COR-L47 (cell line): Measurements from ENCODE around the gene PPP1R12C.
"Not testable (repeated sequence)": the region's sequence is repeated elsewhere in the genome, so short reads cannot be mapped to it uniquely, and the experiment has no call there.

Experiments
- DNase-seq: peaks from one replicate; lab custom pipeline; 2025; lab: John Stamatoyannopoulos, UW

Gene PPP1R12C

GRCh38 chr19:55112246-55112776, 5.1 kb downstream of the PPP1R12C start:
- no peak for DNase-seq

DNA sequence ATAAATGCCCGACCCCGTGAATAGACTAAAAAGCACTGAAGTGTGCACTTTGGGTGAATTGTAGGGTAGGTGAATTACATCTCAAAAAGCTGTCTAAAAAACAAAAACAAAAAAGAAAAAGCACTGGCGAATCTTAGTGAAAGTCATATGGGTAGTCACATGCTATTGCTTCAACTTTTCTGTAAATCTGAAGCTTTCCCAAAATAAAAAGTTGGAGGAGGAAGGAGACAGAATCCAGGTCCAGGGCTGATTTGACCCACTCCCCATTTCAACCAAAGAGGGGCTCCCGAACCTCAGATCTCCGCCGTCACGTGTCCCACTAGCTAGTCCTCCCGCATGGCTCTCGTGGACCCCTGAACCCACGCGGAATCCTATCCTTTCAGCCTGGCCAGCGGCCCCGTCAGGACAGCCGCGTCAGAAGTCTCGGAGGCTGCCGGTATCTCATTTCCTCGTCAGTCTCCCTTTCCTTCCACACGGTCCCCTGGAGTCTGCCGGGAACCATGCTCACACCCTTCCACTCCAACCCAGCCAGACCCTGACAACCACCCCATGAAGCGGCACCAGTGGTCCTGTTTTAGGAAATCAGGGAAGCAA, 6.1 kb downstream of the PPP1R12C start:
- no peak for DNase-seq

DNA sequence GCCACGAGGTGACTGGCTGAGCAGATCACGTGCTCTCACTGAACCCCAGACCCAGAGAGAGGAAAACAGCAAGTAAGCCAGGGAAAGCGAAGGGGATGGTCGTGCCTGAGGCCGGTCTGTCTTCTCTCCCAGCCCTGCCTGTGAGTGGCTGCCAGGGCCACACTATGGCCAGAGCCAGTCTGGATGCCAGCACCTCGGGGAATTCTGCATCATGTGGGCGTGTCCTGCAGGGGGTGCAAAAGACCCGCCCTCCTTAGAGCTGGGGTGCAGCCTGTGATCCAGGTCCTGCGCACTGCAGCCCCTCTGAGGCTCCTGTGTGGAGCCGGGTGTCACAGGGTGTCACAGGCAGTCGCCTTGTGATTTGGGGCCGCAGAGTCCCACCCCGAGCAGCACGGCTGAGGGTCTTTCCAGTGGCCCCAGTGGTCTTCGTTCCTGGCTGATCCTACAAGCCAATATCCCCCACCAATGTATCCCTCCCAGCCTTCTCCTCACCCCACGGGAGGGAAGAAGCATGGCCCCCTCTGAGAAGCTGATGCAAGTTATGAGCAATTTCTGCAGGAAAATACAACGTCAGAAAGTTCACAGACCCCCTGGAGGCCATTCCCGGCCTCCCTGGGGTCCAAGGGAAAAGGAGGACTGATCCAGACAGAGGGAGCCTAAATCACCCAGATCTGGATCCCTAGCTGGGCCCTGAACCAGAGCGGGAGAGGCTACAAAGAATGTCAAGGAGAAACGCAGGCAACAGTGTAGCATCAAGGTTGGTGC, 7.7 kb downstream of the PPP1R12C start:
- no peak for DNase-seq

DNA sequence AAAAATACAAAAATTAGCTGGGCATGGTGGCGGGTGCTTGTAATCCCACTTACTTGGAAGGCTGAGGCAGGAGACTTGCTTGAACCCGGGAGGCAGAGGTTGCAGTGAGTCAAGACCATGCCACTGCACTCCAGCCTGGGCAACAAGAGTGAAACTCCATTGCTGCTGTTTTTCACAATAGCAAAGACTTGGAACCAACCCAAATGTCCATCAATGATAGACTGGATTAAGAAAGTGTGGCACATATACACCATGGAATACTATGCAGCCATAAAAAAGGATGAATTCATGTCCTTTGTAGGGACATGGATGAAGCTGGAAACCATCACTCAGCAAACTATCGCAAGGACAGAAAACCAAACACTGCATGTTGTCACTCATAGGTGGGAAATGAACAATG, 10.2 kb downstream of the PPP1R12C start:
- not testable (repeated sequence) for DNase-seq

GRCh38 chr19:55106591-55106990, 10.8 kb downstream of the PPP1R12C start:
- DNase-seq, result no peak

DNA sequence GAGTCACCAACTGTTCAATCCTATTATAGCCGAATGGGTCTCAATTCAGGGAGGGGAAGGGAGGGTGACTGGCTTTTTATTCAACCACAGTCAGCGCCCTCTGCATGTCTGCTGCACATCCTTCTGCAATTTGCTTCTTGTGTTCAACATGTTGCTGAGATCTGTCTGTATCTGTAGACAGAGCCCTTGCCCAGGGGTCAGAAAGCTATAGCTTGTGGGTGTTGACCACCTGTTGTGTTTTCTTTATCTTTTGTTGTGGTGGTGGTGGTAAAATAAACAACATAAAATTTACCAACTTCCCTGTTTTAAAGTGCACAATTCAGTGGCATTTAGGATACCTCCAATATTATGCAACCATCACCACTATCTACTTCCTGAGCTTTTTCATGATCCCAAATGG, 12.2 kb downstream of the PPP1R12C start:
- DNase-seq, result no peak

GRCh38 chr19:55103190-55103589, 14.2 kb downstream of the PPP1R12C start:
- no peak for DNase-seq

- no peak for DNase-seq
Measured at GRCh38 chr19:55101261-55101660, 16.2 kb downstream of the PPP1R12C start.

DNA sequence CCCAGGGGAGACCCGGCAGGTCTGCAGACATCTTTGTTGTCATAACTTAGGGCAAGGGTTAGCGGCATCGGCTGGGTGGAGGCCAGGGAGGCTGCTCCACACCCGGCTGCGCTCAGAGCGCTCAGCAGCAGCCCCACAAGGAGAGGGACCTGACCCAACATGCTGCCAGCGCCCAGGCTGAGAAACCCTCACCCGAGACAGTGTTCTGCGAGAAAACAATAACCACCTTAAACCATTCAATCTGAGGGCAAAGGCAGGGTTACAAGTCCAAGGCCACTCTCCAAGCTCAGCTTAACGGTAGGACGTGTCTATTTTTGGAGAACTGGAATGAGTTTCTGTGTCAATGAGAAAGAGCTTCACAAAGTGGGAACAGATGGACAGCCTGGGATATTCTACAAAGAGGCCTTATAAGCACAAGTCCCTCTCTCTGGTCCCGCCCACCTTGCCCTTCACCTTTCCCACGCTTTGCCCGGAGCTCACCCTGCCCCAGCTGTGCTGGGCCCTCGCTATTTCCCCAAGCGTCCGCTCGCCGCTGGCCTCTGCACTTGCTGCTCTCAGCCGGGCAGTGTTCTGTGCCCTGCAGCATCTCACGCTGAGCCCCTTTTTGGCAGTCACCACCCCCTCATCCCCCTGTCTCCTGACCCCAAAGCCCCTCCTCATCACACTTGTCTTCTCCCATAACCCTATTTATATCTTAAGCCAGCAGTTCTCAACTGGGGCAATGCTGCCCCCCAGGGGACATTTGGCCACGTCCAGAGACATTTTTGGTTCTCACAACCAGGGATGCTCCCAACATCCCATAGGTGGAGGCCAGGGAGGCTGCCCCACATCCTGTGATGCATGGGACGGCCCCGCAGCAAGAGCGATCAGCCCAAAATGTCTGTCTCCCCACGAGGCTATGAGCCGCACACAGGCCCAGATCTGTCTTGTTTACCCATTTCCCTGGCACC, 17.6 kb downstream of the PPP1R12C start:
- DNase-seq, result no peak

GRCh38 chr19:55098716-55099556, 18.5 kb downstream of the PPP1R12C start:
- DNase-seq, result no peak

DNA sequence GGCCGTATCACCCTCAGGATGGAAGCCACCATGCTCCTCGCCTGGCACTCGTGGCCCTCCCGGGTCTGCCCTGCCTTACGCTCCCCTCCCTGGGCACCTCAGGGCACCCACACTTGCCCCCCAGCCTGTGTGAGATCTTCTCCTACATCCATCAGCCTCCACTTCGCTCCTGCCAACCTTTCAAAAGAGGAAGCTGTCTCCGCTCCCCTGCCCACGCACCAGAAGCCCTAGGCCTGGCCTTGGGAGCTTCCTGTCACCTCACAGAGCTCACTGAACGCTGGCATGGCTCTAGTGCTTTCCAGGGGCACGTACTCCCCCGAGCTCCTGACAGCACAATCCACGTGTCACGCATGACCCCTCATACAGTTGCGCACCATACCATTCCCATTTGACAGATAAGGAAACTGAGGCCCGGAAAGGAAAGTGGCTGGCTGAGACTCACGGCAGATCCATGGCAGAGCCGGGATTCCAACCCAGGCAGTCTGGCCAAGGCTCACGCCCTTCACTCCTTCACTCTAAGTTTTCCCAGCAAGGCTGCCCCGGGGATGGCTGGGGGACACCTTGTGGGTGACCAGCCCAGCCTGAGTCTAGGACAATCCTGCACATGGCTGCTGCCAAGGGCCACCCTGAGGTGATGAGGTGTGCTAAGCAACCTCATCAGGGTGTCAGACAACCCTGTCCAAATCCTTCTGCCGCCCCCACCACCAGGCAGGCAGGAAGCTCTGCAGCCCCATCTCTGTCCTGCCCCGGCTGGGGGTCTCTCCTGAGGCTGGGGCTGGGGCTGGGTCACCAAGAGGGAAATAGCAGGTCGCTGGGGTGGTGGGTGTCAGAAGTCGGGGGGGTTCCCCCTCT, 19.3 kb downstream of the PPP1R12C start:
- no peak for DNase-seq

DNA sequence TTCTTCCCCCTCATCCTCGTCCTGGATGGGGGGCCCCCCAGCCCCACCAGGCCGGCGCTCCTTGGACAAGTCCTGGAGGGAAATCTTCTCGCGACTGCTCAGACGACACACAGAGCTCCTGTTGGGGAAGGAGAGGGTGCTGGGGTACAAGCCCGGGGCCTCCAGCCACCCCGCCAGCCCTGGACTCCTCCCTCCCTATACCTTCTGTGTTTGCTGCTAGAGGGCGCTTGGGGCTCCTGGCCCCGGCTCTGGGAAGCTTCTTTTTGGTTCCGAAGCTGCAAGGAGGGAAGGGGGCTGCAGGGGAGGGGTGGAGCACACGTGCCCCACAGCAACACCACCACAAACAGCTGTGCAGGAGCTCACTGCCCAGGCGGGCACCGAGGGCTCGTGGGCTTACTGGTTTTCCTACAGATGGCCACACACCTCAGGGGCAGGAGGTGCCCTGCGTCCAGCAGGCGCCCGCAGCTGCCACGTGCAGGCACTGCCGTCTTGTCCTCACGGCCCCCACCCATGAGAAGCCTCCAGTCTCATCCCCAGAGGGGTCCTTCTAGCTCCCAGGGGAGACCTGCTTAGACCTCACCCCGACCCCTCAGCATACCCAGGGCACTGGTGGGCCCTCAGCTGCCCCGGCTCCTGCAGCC, 21.3 kb downstream of the PPP1R12C start:
- no peak for DNase-seq

DNA sequence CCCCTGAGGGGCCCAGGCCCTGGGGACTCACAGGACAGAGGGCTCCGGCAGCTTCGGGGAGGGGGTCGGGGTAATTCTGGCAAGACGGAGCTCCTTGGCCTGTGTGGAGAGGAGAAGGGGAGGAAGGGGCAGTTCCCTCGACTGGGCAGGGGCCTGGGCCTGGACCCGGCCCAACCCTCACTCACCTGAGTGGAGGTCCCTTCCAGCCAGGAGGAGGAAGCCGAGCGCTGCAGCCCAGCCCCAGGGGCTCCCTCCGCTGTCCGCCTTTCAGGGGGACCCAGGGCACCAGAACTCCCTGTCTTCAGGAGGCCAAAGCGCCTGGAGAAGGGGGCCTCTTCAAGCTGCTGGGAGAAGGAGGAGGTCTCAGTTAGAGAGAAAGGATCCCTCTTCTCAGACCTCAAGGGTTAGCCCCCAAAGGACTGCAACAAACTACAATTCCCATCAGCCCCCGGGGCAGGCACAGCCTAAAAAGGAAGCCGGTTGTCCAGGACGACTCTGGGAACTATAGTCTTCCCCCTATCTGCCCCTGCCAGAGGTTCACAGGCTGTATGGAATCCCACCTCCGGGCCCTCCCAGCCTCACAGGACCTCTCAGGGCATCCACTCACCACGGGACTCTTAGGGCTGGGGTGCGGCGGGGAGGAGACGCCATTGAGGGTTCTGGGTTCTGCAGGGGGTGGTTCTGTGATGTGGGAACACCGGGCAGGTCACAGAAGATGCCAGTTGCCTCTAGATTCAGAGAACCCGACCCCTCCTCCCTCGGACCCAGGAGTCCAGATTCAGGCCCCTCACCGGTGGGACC, 22.0 kb downstream of the PPP1R12C start:
- DNase-seq, result no peak

DNA sequence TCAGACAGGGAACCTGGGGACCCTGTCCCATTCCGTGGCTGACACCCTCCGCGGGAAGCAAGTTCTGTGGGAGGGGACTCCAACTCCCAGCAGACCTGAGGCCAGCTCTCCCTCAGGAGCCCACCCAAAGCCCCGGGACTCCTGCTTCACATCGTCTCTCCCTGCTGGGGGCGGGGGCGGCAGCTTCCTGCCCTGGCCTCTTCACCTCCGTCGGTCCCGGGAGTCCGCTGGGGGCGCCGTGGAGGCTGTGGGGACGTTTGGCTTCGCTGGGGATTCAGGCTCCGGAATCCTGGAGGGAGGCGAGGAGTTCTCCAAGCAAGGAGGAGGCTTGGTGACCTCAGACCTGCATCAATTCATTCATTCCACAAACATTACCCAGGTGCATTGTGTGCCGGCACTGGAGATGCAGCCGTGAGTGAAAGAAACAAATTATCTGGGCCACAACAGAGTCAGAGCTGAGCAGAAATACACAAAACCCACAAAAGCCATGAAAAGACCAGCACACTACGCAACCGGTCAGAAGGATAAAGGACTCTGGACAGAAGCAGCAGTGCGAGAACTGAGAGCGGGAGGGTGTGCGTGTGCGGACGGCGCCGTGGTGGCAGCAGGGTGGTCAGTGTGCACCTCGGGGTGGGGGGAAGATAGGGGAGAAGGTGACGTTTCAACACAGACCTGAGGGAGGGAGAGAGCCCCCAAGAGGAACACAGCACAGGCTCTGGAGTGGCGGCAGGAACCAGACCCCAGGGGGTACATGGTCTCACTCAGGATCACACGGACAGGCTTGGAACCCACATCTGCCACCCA, 22.8 kb downstream of the PPP1R12C start:
- DNase-seq, result no peak

GRCh38 chr19:55092423-55093318, 24.8 kb downstream of the PPP1R12C start:
- no peak for DNase-seq

DNA sequence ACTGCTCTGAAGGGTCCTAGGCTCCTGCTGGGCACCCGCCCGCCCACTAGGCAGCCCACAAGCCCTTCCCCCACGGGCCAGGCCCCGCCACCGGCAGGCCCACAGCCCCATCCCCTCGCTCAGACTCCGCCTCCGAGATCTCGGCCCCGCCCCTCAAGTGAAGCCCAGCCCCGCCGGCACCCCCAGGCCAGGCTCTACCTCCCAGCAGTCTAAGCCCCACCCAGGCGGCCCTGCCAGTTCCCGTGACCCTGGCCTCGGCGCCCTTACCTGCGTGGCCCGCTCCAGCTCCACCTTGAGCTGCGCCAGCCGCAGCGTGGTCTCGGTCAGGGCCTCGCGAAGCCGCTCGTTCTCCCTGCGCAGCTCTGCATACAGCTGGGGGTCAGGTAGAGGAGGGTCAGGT, 25.5 kb downstream of the PPP1R12C start:
- DNase-seq, result no peak
